Vagina (tissue), 2 donors: ENCODE data around the gene SLC22A31. TPM values are rescaled to one million over a fixed set of nuclear protein-coding genes. Genes with fewer than 3 reads are reported as not detected.
"Not testable (repeated sequence)": the region's sequence is repeated elsewhere in the genome, so short reads cannot be mapped to it uniquely, and the experiment has no call there.

Experiments
- DNase-seq, 2 donors: peaks; one replicate each; pipeline ENCODE4 v3.0.0-alpha.2; 2017; ENCODE audit errors: extremely low spot score in 2 of 2
- H3K27ac ChIP-seq: fragments of 200-600 bp; sonication (generic); one replicate; pipeline ENCODE4 v1.5.1; 2019
- H3K27me3 ChIP-seq: fragments of 200-600 bp; sonication (generic); one replicate; pipeline ENCODE4 v1.5.1; 2019
- H3K36me3 ChIP-seq, 2 donors: fragments of 200-600 bp; sonication (generic); one replicate each; pipeline ENCODE4 v1.5.1; 2017 to 2019
- H3K4me1 ChIP-seq: fragments of 200-600 bp; sonication (generic); one replicate; pipeline ENCODE4 v1.5.1; 2019
- H3K4me3 ChIP-seq, 2 donors: fragments of 200-600 bp; sonication (generic); 1 replicate in 1 of 2; 2 replicates in 1 of 2; pipeline ENCODE4 v1.5.1; 2016 to 2019
- H3K9me3 ChIP-seq: fragments of 200-600 bp; sonication (generic); one replicate; pipeline ENCODE4 v1.5.1; 2019
- CTCF ChIP-seq, 3 experiments: fragments of 450-650 bp in 2 of 3; fragments of 200-600 bp in 1 of 3; sonication (generic) in 1 of 3; IDR thresholded peaks; one replicate each; pipeline ENCODE4 v1.5.1; 2017 to 2019; ENCODE audit warnings: antibody characterized with exemption in 3 of 3, mild to moderate bottlenecking in 2 of 3, moderate library complexity in 2 of 3
- POLR2A ChIP-seq, 2 donors: fragments of 450-650 bp; IDR thresholded peaks; one replicate each; pipeline ENCODE4 v1.6.1; 2017; ENCODE audit warnings: antibody characterized with exemption in 2 of 2, mild to moderate bottlenecking in 2 of 2, moderate library complexity in 2 of 2
- POLR2AphosphoS5 ChIP-seq, 2 donors: sonication (generic); formaldehyde crosslinking; IDR thresholded peaks; one replicate each; pipeline ENCODE4 v1.9.0; 2017; ENCODE audit warnings: antibody characterized with exemption in 2 of 2, mild to moderate bottlenecking in 2 of 2, low read depth in 1 of 2; ENCODE audit not compliant: insufficient read depth in 1 of 2
- intact Hi-C: fragments of 100-400 bp; cut with DNase I; formaldehyde crosslinking; loops from one replicate; pipeline ENCODE4 v1.15.1; 2023
- total RNA-seq: library from RNA; depleted of rRNA; stranded (reverse); fragments of >200 nt; gene quantifications from one replicate; pipeline ENCODE4 v1.2.3, GENCODE V29; 2016

The SLC22A31 gene
- total RNA-seq, 1 donor from 2014 or later: not detected

GRCh38 chr16:89187770-89188392 lies 12.5 kb downstream of the SLC22A31 start:
- Histone ChIP-seq H3K27ac (no peak overlapping the region), H3K27me3 (no peaks in the 10 kb centered on the region), H3K4me1 (peaks cover 10% of the 10 kb centered on the region), H3K36me3 (no peaks in the 10 kb centered on the region), H3K4me3 (no peak overlapping the region), H3K9me3 (no peaks in the 10 kb centered on the region)
- no peak for DNase-seq
- intact Hi-C loops: no loop called here
- TF ChIP-seq POLR2A (IDR thresholded peaks at IDR 0.05) (no peak), CTCF (IDR thresholded peaks at IDR 0.05) (no peak), POLR2AphosphoS5 (IDR thresholded peaks at IDR 0.05; ENCODE audit: insufficient read depth in 1 of 2, low read depth in 1 of 2) (no peak)

- H3K4me1 ChIP-seq: peaks cover 6% of the 10 kb centered on the region
- TF ChIP-seq CTCF (IDR thresholded peaks at IDR 0.05): no peak
- TF ChIP-seq POLR2AphosphoS5 (IDR thresholded peaks at IDR 0.05; ENCODE audit: insufficient read depth in 1 of 2, low read depth in 1 of 2): no peak
- TF ChIP-seq POLR2A (IDR thresholded peaks at IDR 0.05): no peak
- H3K36me3 ChIP-seq: no peaks in the 10 kb centered on the region
- DNase-seq: no peak
- H3K27ac ChIP-seq: no peak overlapping the region
- intact Hi-C loops: no loop called here
- H3K27me3 ChIP-seq: no peaks in the 10 kb centered on the region
- no peak overlapping the region for H3K4me3 ChIP-seq
- H3K9me3 ChIP-seq: no peaks in the 10 kb centered on the region
Measured at GRCh38 chr16:89187032-89187769, 13.1 kb downstream of the SLC22A31 start.

GRCh38 chr16:89186593-89187031 lies 13.7 kb downstream of the SLC22A31 start:
- H3K27ac ChIP-seq, DNase-seq, H3K36me3 ChIP-seq, intact Hi-C loops, H3K9me3 ChIP-seq, H3K4me1 ChIP-seq, H3K27me3 ChIP-seq, H3K4me3 ChIP-seq: not testable (repeated sequence)

- H3K9me3 ChIP-seq, H3K36me3 ChIP-seq, H3K27me3 ChIP-seq, H3K4me1 ChIP-seq, DNase-seq, H3K4me3 ChIP-seq, H3K27ac ChIP-seq, intact Hi-C loops: not testable (repeated sequence)
Measured at GRCh38 chr16:89185887-89186592, 14.3 kb downstream of the SLC22A31 start.

GRCh38 chr16:89184933-89185794 lies 15.2 kb downstream of the SLC22A31 start:
- H3K27ac ChIP-seq: no peak overlapping the region
- no peaks in the 10 kb centered on the region for H3K4me1 ChIP-seq
- no peaks in the 10 kb centered on the region for H3K36me3 ChIP-seq
- H3K27me3 ChIP-seq: no peaks in the 10 kb centered on the region
- DNase-seq: no peak
- no peak overlapping the region for H3K4me3 ChIP-seq
- H3K9me3 ChIP-seq: no peaks in the 10 kb centered on the region
- intact Hi-C loops: no loop called here
- TF ChIP-seq POLR2A (IDR thresholded peaks at IDR 0.05): no peak
- TF ChIP-seq POLR2AphosphoS5 (IDR thresholded peaks at IDR 0.05; ENCODE audit: insufficient read depth in 1 of 2, low read depth in 1 of 2): no peak
- no peak for TF ChIP-seq CTCF (IDR thresholded peaks at IDR 0.05)
